HepG2 (cell line): ENCODE results near the gene PLD6. TPM values are rescaled to one million over a fixed set of nuclear protein-coding genes. Genes with fewer than 3 reads are reported as not detected.

Experiments
- ARID2 ChIP-seq: sonication (generic); formaldehyde crosslinking; IDR thresholded peaks from 2 replicates; pipeline ENCODE4 v1.8.1; 2022; ENCODE audit warnings: mild to moderate bottlenecking, missing genetic modification reagents, borderline replicate concordance
- DNMT1 ChIP-seq: sonication (generic); formaldehyde crosslinking; IDR thresholded peaks from 2 replicates; pipeline ENCODE4 v1.5.1; 2020; ENCODE audit warnings: mild to moderate bottlenecking, missing genetic modification reagents
- FOSL1 ChIP-seq: sonication (generic); formaldehyde crosslinking; IDR thresholded peaks from 2 replicates; pipeline ENCODE4 v1.9.0; 2021; ENCODE audit warnings: missing genetic modification reagents, borderline replicate concordance
- HES4 ChIP-seq: sonication (generic); formaldehyde crosslinking; IDR thresholded peaks from 2 replicates; pipeline ENCODE4 v1.9.0; 2021; ENCODE audit warnings: mild to moderate bottlenecking, missing genetic modification reagents, borderline replicate concordance
- HINFP ChIP-seq: sonication (generic); formaldehyde crosslinking; IDR thresholded peaks from 2 replicates; pipeline ENCODE4 v1.4.0; 2020; ENCODE audit warnings: low read depth, mild to moderate bottlenecking, missing genetic modification reagents
- KMT2B ChIP-seq: IDR thresholded peaks from 2 replicates; pipeline ENCODE4 v1.6.1; 2016; ENCODE audit warnings: missing genetic modification reagents, missing compliant biosample characterization
- NFYC ChIP-seq: IDR thresholded peaks from 2 replicates; pipeline ENCODE4 v1.6.1; 2016; ENCODE audit warnings: missing genetic modification reagents, missing compliant biosample characterization
- RARA ChIP-seq: IDR thresholded peaks from 2 replicates; pipeline ENCODE4 v1.6.1; 2016; ENCODE audit warnings: missing genetic modification reagents, missing compliant biosample characterization
- RXRA ChIP-seq: sonication (generic); formaldehyde crosslinking; IDR thresholded peaks from 2 replicates; pipeline ENCODE4 v1.5.1; 2020; ENCODE audit warnings: missing genetic modification reagents
- XBP1 ChIP-seq: sonication (generic); formaldehyde crosslinking; IDR thresholded peaks from 2 replicates; pipeline ENCODE4 v1.5.0; 2020; ENCODE audit warnings: missing genetic modification reagents
- YY1 ChIP-seq: IDR thresholded peaks from 2 replicates; pipeline ENCODE4 v1.6.1; 2011; ENCODE audit warnings: low read length, low read depth, moderate library complexity, mild to moderate bottlenecking; ENCODE audit not compliant: insufficient read depth, insufficient replicate concordance
- ZBTB8A ChIP-seq: sonication (generic); formaldehyde crosslinking; IDR thresholded peaks from 2 replicates; pipeline ENCODE4 v1.4.0; 2020; ENCODE audit warnings: mild to moderate bottlenecking, low read depth, missing genetic modification reagents, borderline replicate concordance
- ZNF280D ChIP-seq: sonication (generic); formaldehyde crosslinking; IDR thresholded peaks from 2 replicates; pipeline ENCODE4 v1.5.1; 2020; ENCODE audit warnings: mild to moderate bottlenecking, missing genetic modification reagents
- ZNF484 ChIP-seq: sonication (generic); formaldehyde crosslinking; IDR thresholded peaks from 2 replicates; pipeline ENCODE4 v1.5.1; 2020; ENCODE audit warnings: mild to moderate bottlenecking, low read depth, missing genetic modification reagents, borderline replicate concordance
- ZNF496 ChIP-seq: sonication (generic); formaldehyde crosslinking; IDR thresholded peaks from 2 replicates; pipeline ENCODE4 v1.8.1; 2023; ENCODE audit warnings: mild to moderate bottlenecking, moderate library complexity, missing genetic modification reagents; ENCODE audit not compliant: insufficient replicate concordance
- polyA plus RNA-seq, 8 experiments: library from polyadenylated mRNA; depleted of rRNA in 3 of 8; stranded (reverse) in 7 of 8; unstranded in 1 of 8; fragments of >200 nt; fragmentation: Illumina TruSeq in 4 of 8; extraction: Trizol in 4 of 8; gene quantifications; 2 replicates each; pipeline versions ENCODE4 v1.2.1 to v1.2.3, GENCODE V29; 2011 to 2016; ENCODE audit warnings: low read depth in 4 of 8, missing spikeins in 1 of 8, mixed read lengths in 1 of 8; ENCODE audit not compliant: insufficient read depth in 1 of 8
- total RNA-seq, 5 experiments: library from RNA; depleted of rRNA; stranded (reverse); fragments of >200 nt; fragmentation: Illumina TruSeq; extraction: Trizol; gene quantifications; 2 replicates each; pipeline ENCODE4 v1.2.3, GENCODE V29; 2016; ENCODE audit warnings: low read depth in 1 of 5
- TF ChIP-seq, protein P1 (sequence below): sonication (generic); formaldehyde crosslinking; IDR thresholded peaks from 2 replicates; pipeline ENCODE4 v1.4.0; 2020; ENCODE audit warnings: missing genetic modification reagents
- TF ChIP-seq, protein P2 (sequence below): sonication (generic); formaldehyde crosslinking; IDR thresholded peaks from 2 replicates; pipeline ENCODE4 v1.8.0; 2022; ENCODE audit warnings: missing genetic modification reagents, mild to moderate bottlenecking, borderline replicate concordance
- TF ChIP-seq, protein P3 (sequence below): sonication (generic); formaldehyde crosslinking; IDR thresholded peaks from 2 replicates; pipeline ENCODE4 v1.5.0; 2020; ENCODE audit warnings: mild to moderate bottlenecking, missing genetic modification reagents

Gene PLD6
- total and polyA plus RNA-seq, 2 of the 13 experiments (the other 11 are each of a cell fraction or from before 2014, with no cell fraction given): 5.2 to 11.4 TPM

- TF ChIP-seq, protein P1, sequence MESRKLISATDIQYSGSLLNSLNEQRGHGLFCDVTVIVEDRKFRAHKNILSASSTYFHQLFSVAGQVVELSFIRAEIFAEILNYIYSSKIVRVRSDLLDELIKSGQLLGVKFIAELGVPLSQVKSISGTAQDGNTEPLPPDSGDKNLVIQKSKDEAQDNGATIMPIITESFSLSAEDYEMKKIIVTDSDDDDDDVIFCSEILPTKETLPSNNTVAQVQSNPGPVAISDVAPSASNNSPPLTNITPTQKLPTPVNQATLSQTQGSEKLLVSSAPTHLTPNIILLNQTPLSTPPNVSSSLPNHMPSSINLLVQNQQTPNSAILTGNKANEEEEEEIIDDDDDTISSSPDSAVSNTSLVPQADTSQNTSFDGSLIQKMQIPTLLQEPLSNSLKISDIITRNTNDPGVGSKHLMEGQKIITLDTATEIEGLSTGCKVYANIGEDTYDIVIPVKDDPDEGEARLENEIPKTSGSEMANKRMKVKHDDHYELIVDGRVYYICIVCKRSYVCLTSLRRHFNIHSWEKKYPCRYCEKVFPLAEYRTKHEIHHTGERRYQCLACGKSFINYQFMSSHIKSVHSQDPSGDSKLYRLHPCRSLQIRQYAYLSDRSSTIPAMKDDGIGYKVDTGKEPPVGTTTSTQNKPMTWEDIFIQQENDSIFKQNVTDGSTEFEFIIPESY (CRISPR knock-in tag): no peak
- TF ChIP-seq FOSL1 (CRISPR knock-in tag) (no peak), NFYC (CRISPR knock-in tag) (peak; percentile 8; the same call in 1 of the 2 replicates), RXRA (CRISPR knock-in tag) (no peak), ARID2 (CRISPR knock-in tag) (no peak), YY1 (no peak), ZNF496 (CRISPR knock-in tag) (no peak), HES4 (CRISPR knock-in tag) (peak; percentile 21; the same call in 1 of the 2 replicates), ZNF484 (no peak), ZNF280D (CRISPR knock-in tag) (no peak), HINFP (CRISPR knock-in tag) (no peak), KMT2B (CRISPR knock-in tag) (peak; percentile 77), DNMT1 (CRISPR knock-in tag) (no peak), RARA (peak; percentile 17; the same call in 1 of the 2 replicates), XBP1 (CRISPR knock-in tag) (0 out of 2 replicates have a peak, but pooled peaks have one; percentile 23), ZBTB8A (CRISPR knock-in tag) (no peak)
- TF ChIP-seq, protein P2, sequence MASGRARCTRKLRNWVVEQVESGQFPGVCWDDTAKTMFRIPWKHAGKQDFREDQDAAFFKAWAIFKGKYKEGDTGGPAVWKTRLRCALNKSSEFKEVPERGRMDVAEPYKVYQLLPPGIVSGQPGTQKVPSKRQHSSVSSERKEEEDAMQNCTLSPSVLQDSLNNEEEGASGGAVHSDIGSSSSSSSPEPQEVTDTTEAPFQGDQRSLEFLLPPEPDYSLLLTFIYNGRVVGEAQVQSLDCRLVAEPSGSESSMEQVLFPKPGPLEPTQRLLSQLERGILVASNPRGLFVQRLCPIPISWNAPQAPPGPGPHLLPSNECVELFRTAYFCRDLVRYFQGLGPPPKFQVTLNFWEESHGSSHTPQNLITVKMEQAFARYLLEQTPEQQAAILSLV (CRISPR knock-in tag): peak; percentile 52; the same call in 1 of the 2 replicates
- TF ChIP-seq, protein P3, sequence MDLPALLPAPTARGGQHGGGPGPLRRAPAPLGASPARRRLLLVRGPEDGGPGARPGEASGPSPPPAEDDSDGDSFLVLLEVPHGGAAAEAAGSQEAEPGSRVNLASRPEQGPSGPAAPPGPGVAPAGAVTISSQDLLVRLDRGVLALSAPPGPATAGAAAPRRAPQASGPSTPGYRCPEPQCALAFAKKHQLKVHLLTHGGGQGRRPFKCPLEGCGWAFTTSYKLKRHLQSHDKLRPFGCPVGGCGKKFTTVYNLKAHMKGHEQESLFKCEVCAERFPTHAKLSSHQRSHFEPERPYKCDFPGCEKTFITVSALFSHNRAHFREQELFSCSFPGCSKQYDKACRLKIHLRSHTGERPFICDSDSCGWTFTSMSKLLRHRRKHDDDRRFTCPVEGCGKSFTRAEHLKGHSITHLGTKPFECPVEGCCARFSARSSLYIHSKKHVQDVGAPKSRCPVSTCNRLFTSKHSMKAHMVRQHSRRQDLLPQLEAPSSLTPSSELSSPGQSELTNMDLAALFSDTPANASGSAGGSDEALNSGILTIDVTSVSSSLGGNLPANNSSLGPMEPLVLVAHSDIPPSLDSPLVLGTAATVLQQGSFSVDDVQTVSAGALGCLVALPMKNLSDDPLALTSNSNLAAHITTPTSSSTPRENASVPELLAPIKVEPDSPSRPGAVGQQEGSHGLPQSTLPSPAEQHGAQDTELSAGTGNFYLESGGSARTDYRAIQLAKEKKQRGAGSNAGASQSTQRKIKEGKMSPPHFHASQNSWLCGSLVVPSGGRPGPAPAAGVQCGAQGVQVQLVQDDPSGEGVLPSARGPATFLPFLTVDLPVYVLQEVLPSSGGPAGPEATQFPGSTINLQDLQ: no peak
Observed at GRCh38 chr17:17237026-17237799, 31.1 kb upstream of the PLD6 start, which contains the start of gene FLCN (continued).
